SJSA1 (cell line): ENCODE data around the gene GSK3B. TPM values are rescaled to one million over a fixed set of nuclear protein-coding genes. Genes with fewer than 3 reads are reported as not detected.

Experiments
- DNase-seq, 2 experiments: peaks; one replicate each; pipeline ENCODE4 v3.0.0-alpha.2; 2015 to 2020; ENCODE audit warnings: low spot score in 2 of 2, low read depth in 1 of 2
- H3K27ac ChIP-seq: fragments of 250-450 bp; sonication (Bioruptor Pico); 2 replicates; pipeline ENCODE4 v1.5.1; 2020; ENCODE audit warnings: mild to moderate bottlenecking, moderate library complexity
- H3K27me3 ChIP-seq: fragments of 250-450 bp; sonication (Bioruptor Pico); replicated peaks from 2 replicates; pipeline ENCODE4 v1.5.1; 2020; ENCODE audit warnings: mild to moderate bottlenecking, moderate library complexity
- H3K36me3 ChIP-seq: fragments of 250-450 bp; sonication (Bioruptor Pico); 2 replicates; pipeline ENCODE4 v1.5.1; 2020; ENCODE audit warnings: mild to moderate bottlenecking
- H3K4me1 ChIP-seq: fragments of 250-450 bp; sonication (Bioruptor Pico); replicated peaks from 2 replicates; pipeline ENCODE4 v1.6.1; 2021; ENCODE audit warnings: mild to moderate bottlenecking
- H3K4me3 ChIP-seq: fragments of 250-450 bp; sonication (Bioruptor Pico); 2 replicates; pipeline ENCODE4 v1.5.1; 2020; ENCODE audit warnings: mild to moderate bottlenecking
- H3K9me3 ChIP-seq: fragments of 250-450 bp; sonication (Bioruptor Pico); replicated peaks from 2 replicates; pipeline ENCODE4 v1.5.1; 2020; ENCODE audit warnings: mild to moderate bottlenecking
- total RNA-seq: library from RNA; depleted of rRNA; stranded (reverse); fragments of >200 nt; shearing (Covaris generic); gene quantifications from 2 replicates; pipeline ENCODE4 v1.2.3, GENCODE V29; 2014

Gene GSK3B
- total RNA-seq, 1 experiment from 2014 or later, result 45.5 TPM

DNA sequence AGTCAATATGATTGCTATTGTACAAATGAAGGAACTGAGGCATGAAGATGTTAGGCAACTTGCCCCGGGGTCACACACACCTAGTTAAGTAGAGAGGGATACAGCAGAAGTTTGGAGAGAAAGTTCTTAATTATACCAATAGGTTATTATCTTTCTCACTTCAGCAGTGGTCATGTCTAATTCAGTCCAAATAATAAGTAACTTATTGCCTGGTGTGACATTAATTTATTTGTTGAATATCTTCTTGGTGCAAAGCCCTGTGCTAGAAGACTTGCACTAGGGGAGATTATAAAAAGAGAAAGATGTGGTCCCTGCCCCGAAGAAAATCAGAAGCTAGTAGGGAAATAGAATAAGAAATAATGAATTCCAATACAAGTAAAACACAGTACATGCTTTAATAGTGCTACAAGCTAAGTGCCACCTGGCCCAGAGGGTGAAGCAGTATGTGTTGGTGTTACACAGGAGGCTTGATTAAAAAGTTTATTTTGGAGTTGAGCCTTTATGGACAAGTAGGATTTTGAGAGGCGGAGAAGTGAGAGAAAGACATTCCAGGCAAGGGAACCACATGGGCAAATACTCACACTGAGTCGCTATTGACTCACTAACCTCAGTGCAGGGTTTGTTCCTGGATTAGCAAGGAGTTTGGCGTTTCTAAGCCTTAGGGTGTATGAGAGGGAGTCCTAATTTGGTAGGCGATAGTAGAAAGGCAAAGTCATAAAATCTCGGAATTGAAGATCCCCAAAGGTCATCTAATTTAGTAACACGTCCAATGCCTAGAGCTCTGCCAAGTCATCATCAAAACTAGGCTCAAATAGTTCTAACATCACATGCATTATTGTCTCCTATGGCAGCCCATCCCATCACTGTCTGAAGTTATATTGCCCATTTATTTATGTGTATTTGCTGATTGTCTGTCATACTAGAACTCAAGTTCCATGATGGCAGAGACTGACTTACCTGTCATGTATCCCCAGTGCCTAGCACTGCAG, 19.2 kb upstream of the GSK3B start:
- DNase-seq, result no peak
- Histone ChIP-seq H3K27ac (no peak overlapping the region), H3K9me3 (0 out of 2 replicates have a peak, but pooled peaks cover 2% of the 10 kb centered on the region), H3K4me3 (no peak overlapping the region), H3K4me1 (peaks cover 27% of the 10 kb centered on the region), H3K27me3 (no peaks in the 10 kb centered on the region), H3K36me3 (no peaks in the 10 kb centered on the region)

- Histone ChIP-seq H3K4me3 (no peak overlapping the region), H3K36me3 (no peaks in the 10 kb centered on the region), H3K4me1 (peaks cover 27% of the 10 kb centered on the region), H3K27me3 (no peaks in the 10 kb centered on the region), H3K9me3 (no peaks in the 10 kb centered on the region), H3K27ac (no peak overlapping the region)
- no peak for DNase-seq
These were observed 17.7 kb upstream of the GSK3B start for GRCh38 chr3:120111898-120112297.

- Histone ChIP-seq H3K4me3 (no peak overlapping the region), H3K4me1 (peaks cover 10% of the 10 kb centered on the region), H3K36me3 (peaks cover 14% of the 10 kb centered on the region), H3K27ac (no peak overlapping the region), H3K9me3 (no peaks in the 10 kb centered on the region), H3K27me3 (no peaks in the 10 kb centered on the region)
- no peak for DNase-seq
These were observed 9.0 kb upstream of the GSK3B start for GRCh38 chr3:120103276-120103675.

- H3K4me1 ChIP-seq, result peaks cover 10% of the 10 kb centered on the region
- H3K36me3 ChIP-seq, result peaks cover 18% of the 10 kb centered on the region
- DNase-seq, result no peak
- no peaks in the 10 kb centered on the region for H3K27me3 ChIP-seq
- H3K4me3 ChIP-seq, result no peak overlapping the region
- H3K27ac ChIP-seq, result no peak overlapping the region
- H3K9me3 ChIP-seq, result no peaks in the 10 kb centered on the region
These were observed 8.4 kb upstream of the GSK3B start for GRCh38 chr3:120102674-120103073.

DNA sequence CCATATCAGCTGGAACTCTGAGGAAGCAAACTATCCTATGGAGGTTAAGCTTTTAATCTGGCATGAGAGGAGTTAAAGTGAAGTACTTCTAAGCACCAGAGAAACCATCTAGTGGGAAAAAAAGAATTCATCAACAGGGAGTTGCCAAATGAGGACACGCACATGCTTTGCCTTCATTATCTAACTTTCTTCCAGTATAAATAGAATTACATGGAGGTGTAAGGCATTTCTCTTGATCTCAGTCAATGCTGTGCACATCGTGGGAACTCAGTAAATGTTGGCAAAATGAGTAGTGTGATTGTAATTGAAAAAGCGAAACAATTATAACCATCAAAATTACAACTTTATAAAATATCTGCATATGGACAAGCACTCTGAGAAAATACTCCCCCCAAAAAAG, 8.0 kb upstream of the GSK3B start:
- Histone ChIP-seq H3K27me3 (no peaks in the 10 kb centered on the region), H3K36me3 (peaks cover 18% of the 10 kb centered on the region), H3K4me3 (no peak overlapping the region), H3K4me1 (peaks cover 10% of the 10 kb centered on the region), H3K27ac (no peak overlapping the region), H3K9me3 (no peaks in the 10 kb centered on the region)
- no peak for DNase-seq

DNA sequence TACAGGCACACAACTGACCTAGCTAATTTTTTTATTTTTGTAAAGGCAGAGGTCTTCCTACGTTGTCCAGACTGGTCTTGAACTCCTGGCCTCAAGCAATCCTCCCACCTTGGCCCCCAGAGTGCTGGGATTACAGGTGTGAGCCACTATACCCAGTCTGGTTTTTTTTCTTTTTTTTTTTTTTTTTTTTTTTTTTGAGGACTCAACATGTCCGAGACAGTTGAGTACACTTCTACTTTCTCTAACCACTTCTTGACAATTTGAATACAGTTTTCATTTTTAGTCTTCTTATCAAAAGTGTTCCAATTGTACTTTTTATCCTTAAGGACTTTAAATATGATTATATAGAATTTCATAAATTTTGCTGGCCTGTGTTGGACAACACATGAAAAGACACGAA, 7.4 kb upstream of the GSK3B start:
- peaks cover 18% of the 10 kb centered on the region for H3K36me3 ChIP-seq
- H3K4me1 ChIP-seq, result peaks cover 13% of the 10 kb centered on the region
- no peaks in the 10 kb centered on the region for H3K27me3 ChIP-seq
- no peak overlapping the region for H3K4me3 ChIP-seq
- no peaks in the 10 kb centered on the region for H3K9me3 ChIP-seq
- H3K27ac ChIP-seq, result no peak overlapping the region
- DNase-seq, result no peak

DNA sequence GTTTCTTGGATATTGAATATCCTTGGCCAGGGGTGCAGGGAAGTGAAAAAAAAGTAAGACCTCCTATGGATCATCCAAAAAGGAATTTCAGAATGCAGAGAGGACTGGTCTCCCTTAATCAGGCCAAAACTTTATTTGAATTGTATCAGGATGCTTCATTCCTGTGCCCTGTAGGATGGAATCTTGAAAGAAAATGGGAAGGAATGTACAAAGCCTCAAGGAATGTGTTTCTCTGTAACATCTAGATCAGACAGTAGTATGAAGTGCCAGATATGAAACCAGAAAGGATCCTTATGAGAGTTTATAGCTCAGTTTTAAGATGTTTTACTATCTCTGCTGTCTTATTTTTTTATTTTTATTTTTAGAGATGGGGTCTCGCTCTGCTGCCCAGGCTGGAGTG, 6.5 kb upstream of the GSK3B start:
- Histone ChIP-seq H3K27ac (peak overlapping the region; percentile 11; the same call in 1 of the 2 replicates), H3K9me3 (no peaks in the 10 kb centered on the region), H3K36me3 (peaks cover 18% of the 10 kb centered on the region), H3K4me3 (no peak overlapping the region), H3K4me1 (peaks cover 21% of the 10 kb centered on the region), H3K27me3 (no peaks in the 10 kb centered on the region)
- DNase-seq, result peak in 1 of 2 experiments; percentile 21

GRCh38 chr3:120098710-120099109, 4.5 kb upstream of the GSK3B start:
- Histone ChIP-seq H3K27me3 (no peaks in the 10 kb centered on the region), H3K9me3 (no peaks in the 10 kb centered on the region), H3K27ac (no peak overlapping the region), H3K4me3 (no peak overlapping the region), H3K36me3 (peaks cover 26% of the 10 kb centered on the region), H3K4me1 (peaks cover 21% of the 10 kb centered on the region)
- DNase-seq, result no peak

DNA sequence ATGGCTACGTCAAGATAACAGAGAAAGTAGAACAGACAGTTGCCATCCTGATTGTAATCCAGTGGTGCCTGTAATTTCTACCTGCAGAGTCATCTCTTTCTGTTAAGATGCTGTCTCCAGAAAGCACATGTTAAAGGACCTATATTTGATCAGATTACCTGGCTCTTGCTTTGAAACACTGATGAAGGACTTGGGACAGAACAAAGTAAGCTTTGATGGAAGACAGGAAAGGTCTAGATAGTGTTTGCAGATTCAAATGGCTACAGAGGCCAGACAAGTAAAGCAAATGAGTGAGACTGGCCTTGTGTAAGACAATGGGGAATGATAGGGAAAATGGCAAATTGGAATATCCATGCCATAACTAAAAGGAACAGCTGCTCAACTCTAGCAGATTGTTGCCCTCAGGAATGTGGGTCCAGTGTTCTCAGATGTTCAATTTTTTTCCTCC, 1.8 kb upstream of the GSK3B start:
- DNase-seq, result no peak
- H3K4me3 ChIP-seq, result peak overlapping the region; percentile 78
- H3K4me1 ChIP-seq, result peaks cover 18% of the 10 kb centered on the region
- no peaks in the 10 kb centered on the region for H3K27me3 ChIP-seq
- H3K9me3 ChIP-seq, result no peaks in the 10 kb centered on the region
- peak overlapping the region; percentile 99 for H3K27ac ChIP-seq
- H3K36me3 ChIP-seq, result peaks cover 19% of the 10 kb centered on the region

- Histone ChIP-seq H3K9me3 (no peaks in the 10 kb centered on the region), H3K36me3 (peaks cover 21% of the 10 kb centered on the region), H3K27ac (peak overlapping the region; percentile 99), H3K4me3 (peak overlapping the region; percentile 78), H3K27me3 (no peaks in the 10 kb centered on the region), H3K4me1 (peaks cover 18% of the 10 kb centered on the region)
- DNase-seq, result peak; percentile 90 to 91
These were observed 1.2 kb upstream of the GSK3B start for GRCh38 chr3:120095226-120095978.

- DNase-seq, result peak; percentile 99 to 100
- peaks cover 20% of the 10 kb centered on the region for H3K36me3 ChIP-seq
These were observed 554 bp upstream of the GSK3B start for GRCh38 chr3:120094776-120095225.

GRCh38 chr3:120093119-120093910, 932 bp downstream of the GSK3B start:
- Histone ChIP-seq H3K36me3 (peaks cover 20% of the 10 kb centered on the region), H3K4me1 (peaks cover 18% of the 10 kb centered on the region), H3K4me3 (peak overlapping the region; percentile 78), H3K27ac (peak overlapping the region; percentile 99), H3K27me3 (no peaks in the 10 kb centered on the region), H3K9me3 (no peaks in the 10 kb centered on the region)
- DNase-seq, result no peak

More at GRCh38 chr3:120094776-120095225, 554 bp upstream of the GSK3B start:
- Histone ChIP-seq H3K9me3 (no peaks in the 10 kb centered on the region), H3K27me3 (no peaks in the 10 kb centered on the region), H3K27ac (peak overlapping the region; percentile 99), H3K4me1 (peaks cover 18% of the 10 kb centered on the region), H3K4me3 (peak overlapping the region; percentile 78)

- Histone ChIP-seq H3K27me3 (no peaks in the 10 kb centered on the region), H3K27ac (no peak overlapping the region), H3K4me1 (peaks cover 18% of the 10 kb centered on the region), H3K36me3 (peaks cover 16% of the 10 kb centered on the region), H3K9me3 (no peaks in the 10 kb centered on the region), H3K4me3 (peak overlapping the region; percentile 78)
- no peak for DNase-seq
These were observed 1.8 kb downstream of the GSK3B start for GRCh38 chr3:120092474-120092873.
